ENCODE results near the gene POU2F2.

POU2F2 gene

GRCh38 chr19:42098781-42099180 is 33.5 kb downstream of the POU2F2 start:
- DNase-seq: no peak

- DNase-seq: no peak
Observed at GRCh38 chr19:42097461-42097860, 34.8 kb downstream of the POU2F2 start.

- peak; percentile 96 for DNase-seq
Observed at GRCh38 chr19:42096255-42096837, 35.9 kb downstream of the POU2F2 start.

GRCh38 chr19:42095814-42096230 is 36.4 kb downstream of the POU2F2 start:
- peak; percentile 89 for DNase-seq

GRCh38 chr19:42095142-42095813 is 37.0 kb downstream of the POU2F2 start:
- DNase-seq: no peak

- DNase-seq: peak; percentile 66
Observed at GRCh38 chr19:42093926-42094325, 38.3 kb downstream of the POU2F2 start.

GRCh38 chr19:42093505-42093904 is 38.7 kb downstream of the POU2F2 start:
- DNase-seq: no peak

- peak; percentile 82 for DNase-seq
Observed at GRCh38 chr19:42092350-42092749, 39.9 kb downstream of the POU2F2 start.

- no peak for DNase-seq
Observed at GRCh38 chr19:42091742-42092141, 40.5 kb downstream of the POU2F2 start.

GRCh38 chr19:42091300-42091699 is 40.9 kb downstream of the POU2F2 start:
- DNase-seq: no peak

- DNase-seq: peak; percentile 57
Observed at GRCh38 chr19:42090672-42091071, 41.6 kb downstream of the POU2F2 start.

GRCh38 chr19:42089772-42090171 is 42.5 kb downstream of the POU2F2 start:
- DNase-seq: no peak

- no peak for DNase-seq
Observed at GRCh38 chr19:42089191-42089750, 43.0 kb downstream of the POU2F2 start.

GRCh38 chr19:42088471-42089190 is 43.6 kb downstream of the POU2F2 start:
- no peak for DNase-seq

GRCh38 chr19:42086770-42087550 is 45.3 kb downstream of the POU2F2 start:
- no peak for DNase-seq

- DNase-seq: no peak
Observed at GRCh38 chr19:42086188-42086736, 46.0 kb downstream of the POU2F2 start.

- no peak for DNase-seq
Observed at GRCh38 chr19:42083537-42083936, 48.7 kb downstream of the POU2F2 start.

- peak; percentile 73 for DNase-seq
Observed at GRCh38 chr19:42081584-42082203, 50.6 kb downstream of the POU2F2 start.

GRCh38 chr19:42080764-42081375 is 51.4 kb downstream of the POU2F2 start:
- DNase-seq: no peak

- no peak for DNase-seq
Observed at GRCh38 chr19:42079886-42080763, 52.1 kb downstream of the POU2F2 start.

- no peak for DNase-seq
Observed at GRCh38 chr19:42079276-42079669, 53.0 kb downstream of the POU2F2 start.
